Liver (tissue), 9 donors: Measurements from ENCODE around the gene PLEKHA6. TPM values are rescaled to one million over a fixed set of nuclear protein-coding genes. Genes with fewer than 3 reads are reported as not detected.

Experiments used
- DNase-seq: peaks from one replicate; pipeline ENCODE4 v3.0.0-alpha.2; 2017; ENCODE audit warnings: low spot score
- H3K27ac ChIP-seq, 2 donors: one replicate each; pipeline ENCODE4 v1.7.0; 2013; ENCODE audit warnings: inconsistent platforms in 2 of 2, low read length in 2 of 2, control low read depth in 1 of 2, low read depth in 1 of 2, mild to moderate bottlenecking in 1 of 2
- H3K27me3 ChIP-seq, 4 donors: one replicate each; pipeline versions ENCODE4 v1.6.1 to v1.7.0; 2013; ENCODE audit warnings: low read length in 3 of 4, inconsistent platforms in 1 of 4, mild to moderate bottlenecking in 1 of 4, moderate library complexity in 1 of 4; ENCODE audit not compliant: control insufficient read depth in 4 of 4, insufficient read depth in 4 of 4
- H3K36me3 ChIP-seq, 4 donors: one replicate each; pipeline versions ENCODE4 v1.6.1 to v1.7.0; 2013; ENCODE audit warnings: low read length in 3 of 4, mild to moderate bottlenecking in 3 of 4, low read depth in 1 of 4, moderate library complexity in 1 of 4; ENCODE audit not compliant: control insufficient read depth in 4 of 4, insufficient read depth in 3 of 4
- H3K4me1 ChIP-seq, 4 donors: one replicate each; pipeline versions ENCODE4 v1.6.1 to v1.7.0; 2013; ENCODE audit warnings: low read length in 3 of 4, mild to moderate bottlenecking in 3 of 4, moderate library complexity in 1 of 4; ENCODE audit not compliant: control insufficient read depth in 4 of 4, insufficient read depth in 4 of 4
- H3K4me3 ChIP-seq, 3 donors: one replicate each; pipeline versions ENCODE4 v1.6.1 to v1.7.0; 2013; ENCODE audit warnings: low read length in 3 of 3, control low read depth in 1 of 3, low read depth in 1 of 3, mild to moderate bottlenecking in 1 of 3
- H3K9ac ChIP-seq, 2 donors: one replicate each; pipeline ENCODE4 v1.7.0; 2013; ENCODE audit warnings: low read length in 2 of 2, mild to moderate bottlenecking in 2 of 2, moderate library complexity in 2 of 2, control low read depth in 1 of 2, low read depth in 1 of 2
- H3K9me3 ChIP-seq, 4 donors: one replicate each; pipeline versions ENCODE4 v1.6.1 to v1.7.0; 2013; ENCODE audit warnings: low read length in 3 of 4; ENCODE audit not compliant: control insufficient read depth in 4 of 4
- ATF3 ChIP-seq: IDR thresholded peaks from 2 replicates; pipeline ENCODE4 v1.6.1; 2016; ENCODE audit warnings: antibody characterized with exemption
- EGR1 ChIP-seq, 2 donors: IDR thresholded peaks; 2 replicates each; pipeline ENCODE4 v1.6.1; 2016 to 2018; ENCODE audit warnings: antibody characterized with exemption in 2 of 2, low read depth in 2 of 2
- FOXA1 ChIP-seq: IDR thresholded peaks from 2 replicates; pipeline ENCODE4 v1.6.1; 2016; ENCODE audit warnings: antibody characterized with exemption
- FOXA2 ChIP-seq: IDR thresholded peaks from 2 replicates; pipeline ENCODE4 v1.6.1; 2016; ENCODE audit warnings: antibody characterized with exemption
- GABPA ChIP-seq, 2 donors: IDR thresholded peaks in 1 of 2; conservative IDR thresholded peaks in 1 of 2; 2 replicates each; pipeline ENCODE4 v1.6.1; 2016; ENCODE audit warnings: antibody characterized with exemption in 2 of 2, mild to moderate bottlenecking in 1 of 2, moderate library complexity in 1 of 2
- HNF4A ChIP-seq, 2 donors: conservative IDR thresholded peaks; 2 replicates each; pipeline ENCODE4 v1.6.1; 2016; ENCODE audit warnings: antibody characterized with exemption in 2 of 2, mild to moderate bottlenecking in 2 of 2
- HNF4G ChIP-seq: IDR thresholded peaks from 2 replicates; pipeline ENCODE4 v1.6.1; 2016; ENCODE audit warnings: antibody characterized with exemption
- JUND ChIP-seq, 2 donors: IDR thresholded peaks; 2 replicates each; pipeline ENCODE4 v1.6.1; 2016; ENCODE audit warnings: antibody characterized with exemption in 2 of 2
- NR2F2 ChIP-seq: IDR thresholded peaks from 2 replicates; pipeline ENCODE4 v1.6.1; 2016; ENCODE audit warnings: antibody characterized with exemption
- RXRA ChIP-seq, 2 donors: IDR thresholded peaks; 2 replicates each; pipeline ENCODE4 v1.6.1; 2017 to 2018; ENCODE audit warnings: antibody characterized with exemption in 2 of 2, mild to moderate bottlenecking in 1 of 2
- SP1 ChIP-seq: IDR thresholded peaks from 2 replicates; pipeline ENCODE4 v1.6.1; 2018; ENCODE audit warnings: antibody characterized with exemption, mild to moderate bottlenecking
- TAF1 ChIP-seq: conservative IDR thresholded peaks from 2 replicates; pipeline ENCODE4 v1.6.1; 2016; ENCODE audit warnings: antibody characterized with exemption, mild to moderate bottlenecking
- YY1 ChIP-seq: IDR thresholded peaks from 2 replicates; pipeline ENCODE4 v1.6.1; 2016; ENCODE audit warnings: antibody characterized with exemption, mild to moderate bottlenecking
- WGBS: extraction: QIAGEN DNeasy Blood & Tissue Kit; methylation state at CpG from one replicate; pipeline ENCODE4 v1.1.7; 2013; 5-methylcytosine and 5-hydroxymethylcytosine counted together
- polyA plus RNA-seq, 2 donors: library from polyadenylated mRNA; stranded (reverse) in 1 of 2; unstranded in 1 of 2; fragments of 200-250 nt in 1 of 2; fragments of >200 nt in 1 of 2; fragmentation: Nextera tagmentation in 1 of 2; extraction: Ambion mirVana in 1 of 2; gene quantifications; one replicate each; pipeline versions ENCODE4 v1.2.1 to v1.2.3, GENCODE V29; 2013 to 2015
- total RNA-seq, 2 donors: library from RNA; depleted of rRNA; stranded (reverse); fragments of >200 nt; gene quantifications; one replicate each; pipeline ENCODE4 v1.2.3, GENCODE V29; 2014
- TF ChIP-seq, protein P1 (sequence below): IDR thresholded peaks from 2 replicates; pipeline ENCODE4 v1.6.1; 2016; ENCODE audit warnings: antibody characterized with exemption
- TF ChIP-seq, protein P2 (sequence below): IDR thresholded peaks from 2 replicates; pipeline ENCODE4 v1.6.1; 2016; ENCODE audit warnings: antibody characterized with exemption
- TF ChIP-seq, protein P3 (sequence below): IDR thresholded peaks from 2 replicates; pipeline ENCODE4 v1.6.1; 2016; ENCODE audit warnings: antibody characterized with exemption, mild to moderate bottlenecking
- TF ChIP-seq, protein P4 (sequence below): fragments of 150-350 bp; IDR thresholded peaks from 2 replicates; pipeline ENCODE4 v1.5.1; 2017; ENCODE audit warnings: improper control_type of control experiment, low read depth, low read length; ENCODE audit not compliant: missing input control
- donor health status: healthy.
- donor health status: healthy.
- donor health status: healthy.
- donor health status: healthy.
- donor health status: healthy.

The PLEKHA6 gene
- total and polyA plus RNA-seq, 4 donors, result 5.3 to 12.8 (median 7.6) TPM

DNA sequence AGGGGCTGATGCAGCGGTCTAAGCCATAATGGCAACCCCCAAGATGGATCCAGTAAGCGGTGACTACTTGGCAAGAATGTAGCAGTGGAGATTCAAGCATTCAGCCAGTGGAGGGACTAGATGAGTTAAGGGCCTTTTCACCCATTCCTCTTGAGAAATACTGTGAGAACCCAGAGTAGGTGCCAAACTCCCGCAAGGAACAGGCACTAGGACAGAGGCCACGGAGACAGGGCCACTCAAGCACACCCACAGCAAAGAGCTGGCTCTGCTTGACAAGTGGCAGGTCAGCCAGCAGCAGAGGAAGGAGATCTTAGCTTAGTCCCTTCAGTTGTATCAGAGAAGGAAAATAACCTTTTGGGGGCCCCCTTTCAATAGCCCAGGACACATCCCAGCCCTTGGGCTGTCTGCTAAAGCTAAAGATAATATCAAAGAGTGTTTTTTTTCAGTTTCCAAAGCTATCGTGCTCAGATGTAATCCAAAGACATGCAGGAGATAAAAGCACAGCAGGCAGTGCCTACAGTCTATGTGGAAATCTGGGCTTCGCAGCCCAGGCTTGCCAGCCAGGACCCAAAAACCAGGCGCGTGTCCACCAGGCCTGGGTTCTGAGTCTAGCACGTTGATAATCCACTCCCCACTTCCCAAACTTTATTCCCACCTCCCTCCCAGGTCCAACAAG, 83.9 kb downstream of the PLEKHA6 start:
- DNase-seq, result no peak
- TF ChIP-seq JUND (IDR thresholded peaks at IDR 0.05) (no peak), YY1 (no peak), HNF4G (no peak), NR2F2 (no peak), SP1 (no peak), HNF4A (conservative IDR thresholded peaks at IDR 0.05) (no peak), TAF1 (no peak), FOXA2 (no peak), FOXA1 (no peak), EGR1 (IDR thresholded peaks at IDR 0.05; ENCODE audit: low read depth in 2 of 2) (no peak), GABPA (IDR thresholded peaks at IDR 0.05 in 1 of 2, conservative IDR thresholded peaks at IDR 0.05 in 1 of 2) (no peak), RXRA (IDR thresholded peaks at IDR 0.05) (no peak), ATF3 (no peak)
- TF ChIP-seq, protein P1, sequence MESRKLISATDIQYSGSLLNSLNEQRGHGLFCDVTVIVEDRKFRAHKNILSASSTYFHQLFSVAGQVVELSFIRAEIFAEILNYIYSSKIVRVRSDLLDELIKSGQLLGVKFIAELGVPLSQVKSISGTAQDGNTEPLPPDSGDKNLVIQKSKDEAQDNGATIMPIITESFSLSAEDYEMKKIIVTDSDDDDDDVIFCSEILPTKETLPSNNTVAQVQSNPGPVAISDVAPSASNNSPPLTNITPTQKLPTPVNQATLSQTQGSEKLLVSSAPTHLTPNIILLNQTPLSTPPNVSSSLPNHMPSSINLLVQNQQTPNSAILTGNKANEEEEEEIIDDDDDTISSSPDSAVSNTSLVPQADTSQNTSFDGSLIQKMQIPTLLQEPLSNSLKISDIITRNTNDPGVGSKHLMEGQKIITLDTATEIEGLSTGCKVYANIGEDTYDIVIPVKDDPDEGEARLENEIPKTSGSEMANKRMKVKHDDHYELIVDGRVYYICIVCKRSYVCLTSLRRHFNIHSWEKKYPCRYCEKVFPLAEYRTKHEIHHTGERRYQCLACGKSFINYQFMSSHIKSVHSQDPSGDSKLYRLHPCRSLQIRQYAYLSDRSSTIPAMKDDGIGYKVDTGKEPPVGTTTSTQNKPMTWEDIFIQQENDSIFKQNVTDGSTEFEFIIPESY, result no peak
- TF ChIP-seq, protein P2, sequence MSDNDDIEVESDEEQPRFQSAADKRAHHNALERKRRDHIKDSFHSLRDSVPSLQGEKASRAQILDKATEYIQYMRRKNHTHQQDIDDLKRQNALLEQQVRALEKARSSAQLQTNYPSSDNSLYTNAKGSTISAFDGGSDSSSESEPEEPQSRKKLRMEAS, result no peak
- TF ChIP-seq, protein P3, sequence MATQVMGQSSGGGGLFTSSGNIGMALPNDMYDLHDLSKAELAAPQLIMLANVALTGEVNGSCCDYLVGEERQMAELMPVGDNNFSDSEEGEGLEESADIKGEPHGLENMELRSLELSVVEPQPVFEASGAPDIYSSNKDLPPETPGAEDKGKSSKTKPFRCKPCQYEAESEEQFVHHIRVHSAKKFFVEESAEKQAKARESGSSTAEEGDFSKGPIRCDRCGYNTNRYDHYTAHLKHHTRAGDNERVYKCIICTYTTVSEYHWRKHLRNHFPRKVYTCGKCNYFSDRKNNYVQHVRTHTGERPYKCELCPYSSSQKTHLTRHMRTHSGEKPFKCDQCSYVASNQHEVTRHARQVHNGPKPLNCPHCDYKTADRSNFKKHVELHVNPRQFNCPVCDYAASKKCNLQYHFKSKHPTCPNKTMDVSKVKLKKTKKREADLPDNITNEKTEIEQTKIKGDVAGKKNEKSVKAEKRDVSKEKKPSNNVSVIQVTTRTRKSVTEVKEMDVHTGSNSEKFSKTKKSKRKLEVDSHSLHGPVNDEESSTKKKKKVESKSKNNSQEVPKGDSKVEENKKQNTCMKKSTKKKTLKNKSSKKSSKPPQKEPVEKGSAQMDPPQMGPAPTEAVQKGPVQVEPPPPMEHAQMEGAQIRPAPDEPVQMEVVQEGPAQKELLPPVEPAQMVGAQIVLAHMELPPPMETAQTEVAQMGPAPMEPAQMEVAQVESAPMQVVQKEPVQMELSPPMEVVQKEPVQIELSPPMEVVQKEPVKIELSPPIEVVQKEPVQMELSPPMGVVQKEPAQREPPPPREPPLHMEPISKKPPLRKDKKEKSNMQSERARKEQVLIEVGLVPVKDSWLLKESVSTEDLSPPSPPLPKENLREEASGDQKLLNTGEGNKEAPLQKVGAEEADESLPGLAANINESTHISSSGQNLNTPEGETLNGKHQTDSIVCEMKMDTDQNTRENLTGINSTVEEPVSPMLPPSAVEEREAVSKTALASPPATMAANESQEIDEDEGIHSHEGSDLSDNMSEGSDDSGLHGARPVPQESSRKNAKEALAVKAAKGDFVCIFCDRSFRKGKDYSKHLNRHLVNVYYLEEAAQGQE, result no peak
- TF ChIP-seq, protein P4, sequence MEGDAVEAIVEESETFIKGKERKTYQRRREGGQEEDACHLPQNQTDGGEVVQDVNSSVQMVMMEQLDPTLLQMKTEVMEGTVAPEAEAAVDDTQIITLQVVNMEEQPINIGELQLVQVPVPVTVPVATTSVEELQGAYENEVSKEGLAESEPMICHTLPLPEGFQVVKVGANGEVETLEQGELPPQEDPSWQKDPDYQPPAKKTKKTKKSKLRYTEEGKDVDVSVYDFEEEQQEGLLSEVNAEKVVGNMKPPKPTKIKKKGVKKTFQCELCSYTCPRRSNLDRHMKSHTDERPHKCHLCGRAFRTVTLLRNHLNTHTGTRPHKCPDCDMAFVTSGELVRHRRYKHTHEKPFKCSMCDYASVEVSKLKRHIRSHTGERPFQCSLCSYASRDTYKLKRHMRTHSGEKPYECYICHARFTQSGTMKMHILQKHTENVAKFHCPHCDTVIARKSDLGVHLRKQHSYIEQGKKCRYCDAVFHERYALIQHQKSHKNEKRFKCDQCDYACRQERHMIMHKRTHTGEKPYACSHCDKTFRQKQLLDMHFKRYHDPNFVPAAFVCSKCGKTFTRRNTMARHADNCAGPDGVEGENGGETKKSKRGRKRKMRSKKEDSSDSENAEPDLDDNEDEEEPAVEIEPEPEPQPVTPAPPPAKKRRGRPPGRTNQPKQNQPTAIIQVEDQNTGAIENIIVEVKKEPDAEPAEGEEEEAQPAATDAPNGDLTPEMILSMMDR, result no peak
- Histone ChIP-seq H3K36me3 (peaks cover 9 to 39% (median 21%) of the 10 kb centered on the region in 4 donors), H3K27me3 (no peaks in the 10 kb centered on the region), H3K4me1 (peaks cover 4 to 46% (median 39%) of the 10 kb centered on the region in 4 donors), H3K27ac (no peak overlapping the region), H3K9ac (no peak overlapping the region), H3K9me3 (no peaks in the 10 kb centered on the region), H3K4me3 (no peak overlapping the region)
- WGBS, result 91% methylated on average over 9 of the region's 9 CpGs
